B cell (primary cell): ENCODE measurements around the gene FOXN3. TPM values are rescaled to one million over a fixed set of nuclear protein-coding genes. Genes with fewer than 3 reads are reported as not detected.
A peak's percentile ranks its signal among the peaks of the same experiment; 100 is the strongest.

Experiments
- ATAC-seq: fragments of 200-7000 bp; cut with Tn5 transposase; one replicate; pipeline ENCODE4 v1.10.0; 2021; ENCODE audit warnings: low read depth, mild to moderate bottlenecking, moderate number of reproducible peaks, moderate library complexity
- CTCF ChIA-PET: fragments of 350-600 bp; sonication (Branson Sonifier 250); formaldehyde crosslinking; loops from one replicate; lab custom pipeline; 2021; ENCODE audit warnings: antibody characterized with exemption, inconsistent platforms; lab: Charles Lee
- POLR2A ChIA-PET: fragments of 350-600 bp; sonication (Branson Sonifier 250); formaldehyde crosslinking; loops from one replicate; lab custom pipeline; 2021; ENCODE audit warnings: antibody characterized with exemption; lab: Charles Lee
- DNase-seq: peaks from one replicate; pipeline ENCODE4 v3.0.0; 2013
- H2AFZ ChIP-seq: 2 replicates; pipeline ENCODE4 v1.6.1; 2012; ENCODE audit warnings: mild to moderate bottlenecking, low read depth, low read length; ENCODE audit not compliant: insufficient read depth, poor library complexity, severe bottlenecking
- H3K27ac ChIP-seq, 2 donors: 1 replicate in 1 of 2; 2 replicates in 1 of 2; pipeline ENCODE4 v1.5.1; 2012 to 2013; ENCODE audit warnings: low read length in 2 of 2, mild to moderate bottlenecking in 2 of 2, moderate library complexity in 1 of 2
- H3K27me3 ChIP-seq, 4 experiments: fragments of 200-600 bp in 1 of 4; sonication (generic) in 1 of 4; replicated peaks in 1 of 4; 1 replicate in 2 of 4; 2 replicates in 2 of 4; pipeline versions ENCODE4 v1.6.1 to v1.7.0; 2013 to 2016; ENCODE audit warnings: low read length in 3 of 4, mild to moderate bottlenecking in 2 of 4, mixed read lengths in 1 of 4, moderate library complexity in 1 of 4; ENCODE audit not compliant: insufficient read depth in 4 of 4, control insufficient read depth in 3 of 4; ENCODE audit errors: control extremely low read depth in 1 of 4
- H3K36me3 ChIP-seq, 2 experiments: replicated peaks in 1 of 2; 1 replicate in 1 of 2; 2 replicates in 1 of 2; pipeline versions ENCODE4 v1.6.1 to v1.7.1; 2013; ENCODE audit warnings: low read length in 1 of 2; ENCODE audit not compliant: insufficient read depth in 2 of 2, control insufficient read depth in 1 of 2; ENCODE audit errors: control extremely low read depth in 1 of 2, extremely low read depth in 1 of 2
- H3K4me1 ChIP-seq, 2 donors: fragments of 200-600 bp in 1 of 2; sonication (generic) in 1 of 2; 1 replicate in 1 of 2; 2 replicates in 1 of 2; pipeline versions ENCODE4 v1.5.1 to v1.6.1; 2013 to 2017; ENCODE audit warnings: low read length in 2 of 2; ENCODE audit not compliant: control insufficient read depth in 2 of 2, insufficient read depth in 2 of 2
- H3K4me2 ChIP-seq: replicated peaks from 2 replicates; pipeline ENCODE3; 2012; ENCODE audit warnings: mild to moderate bottlenecking, low read depth, low read length; ENCODE audit not compliant: poor library complexity, severe bottlenecking
- H3K4me3 ChIP-seq, 5 experiments: fragments of 200-600 bp in 1 of 5; sonication (generic) in 1 of 5; 1 replicate in 3 of 5; 2 replicates in 2 of 5; pipeline versions ENCODE4 v1.5.1 to v1.7.0; 2011 to 2016; ENCODE audit warnings: low read length in 4 of 5, mild to moderate bottlenecking in 4 of 5, low read depth in 2 of 5, control low read depth in 1 of 5, moderate library complexity in 1 of 5; ENCODE audit not compliant: insufficient read depth in 1 of 5; ENCODE audit errors: control extremely low read depth in 1 of 5, extremely low read depth in 1 of 5
- H3K79me2 ChIP-seq: fragments of 200-600 bp; sonication (generic); one replicate; pipeline ENCODE4 v1.6.0; 2016; ENCODE audit warnings: low read length; ENCODE audit not compliant: control insufficient read depth, insufficient read depth
- H3K9ac ChIP-seq: fragments of 200-600 bp; sonication (generic); 2 replicates; pipeline ENCODE4 v1.6.1; 2017; ENCODE audit warnings: mild to moderate bottlenecking, low read length, moderate library complexity
- H3K9me3 ChIP-seq, 3 donors: one replicate each; pipeline versions ENCODE4 v1.6.1 to v1.7.1; 2013; ENCODE audit warnings: low read length in 2 of 3; ENCODE audit not compliant: control insufficient read depth in 2 of 3, insufficient read depth in 1 of 3; ENCODE audit errors: control extremely low read depth in 1 of 3
- H4K20me1 ChIP-seq: 2 replicates; pipeline ENCODE4 v1.6.0; 2012; ENCODE audit warnings: mild to moderate bottlenecking, low read length; ENCODE audit not compliant: insufficient read depth, control insufficient read depth, poor library complexity, severe bottlenecking
- H3K27ac Mint-ChIP-seq: one replicate; pipeline ENCODE4 v1.8.0; 2021; ENCODE audit warnings: mixed read lengths
- H3K27me3 Mint-ChIP-seq: one replicate; pipeline ENCODE4 v1.8.0; 2021; ENCODE audit warnings: mixed read lengths
- H3K4me1 Mint-ChIP-seq: one replicate; pipeline ENCODE4 v1.8.0; 2021; ENCODE audit warnings: mixed read lengths
- H3K4me3 Mint-ChIP-seq: one replicate; pipeline ENCODE4 v1.8.0; 2021; ENCODE audit warnings: mixed read lengths
- H3K9me3 Mint-ChIP-seq: one replicate; pipeline ENCODE4 v1.8.0; 2022; ENCODE audit warnings: mixed read lengths; ENCODE audit not compliant: insufficient read depth
- EZH2 ChIP-seq: IDR thresholded peaks from 2 replicates; pipeline ENCODE4 v1.6.1; 2012; ENCODE audit warnings: borderline replicate concordance, low read depth, mild to moderate bottlenecking, moderate library complexity, low read length; ENCODE audit not compliant: insufficient read depth, poor library complexity, severe bottlenecking
- WGBS: methylation state at CpG from one replicate; pipeline ENCODE4 v1.1.5; 2013; ENCODE audit warnings: missing lambda C conversion rate; ENCODE audit not compliant: insufficient coverage; 5-methylcytosine and 5-hydroxymethylcytosine counted together
- intact Hi-C: fragments of 100-400 bp; cut with micrococcal nuclease; formaldehyde crosslinking; loops from one replicate; pipeline ENCODE4 v1.10.0; 2022
- polyA plus RNA-seq: library from polyadenylated mRNA; depleted of rRNA; stranded (reverse); fragments of >200 nt; gene quantifications from 2 replicates; pipeline ENCODE4 v1.2.3, GENCODE V29; 2012
- total RNA-seq, 2 donors: library from RNA; stranded (reverse); fragments of 120-200 nt in 1 of 2; gene quantifications; 1 replicate in 1 of 2; 2 replicates in 1 of 2; pipeline versions ENCODE4 v1.2.3 to v1.2.4, GENCODE V29; 2013 to 2022
- TF ChIP-seq, protein P1 (sequence below): fragments of 200-600 bp; IDR thresholded peaks from one replicate; pipeline ENCODE4 v1.8.0; 2022; ENCODE audit warnings: antibody characterized with exemption, mild to moderate bottlenecking

The FOXN3 gene
- total and polyA plus RNA-seq, 2 donors (not counting 1 experiment from before 2014, with no cell fraction given), result 80.6 to 98.2 TPM

DNA sequence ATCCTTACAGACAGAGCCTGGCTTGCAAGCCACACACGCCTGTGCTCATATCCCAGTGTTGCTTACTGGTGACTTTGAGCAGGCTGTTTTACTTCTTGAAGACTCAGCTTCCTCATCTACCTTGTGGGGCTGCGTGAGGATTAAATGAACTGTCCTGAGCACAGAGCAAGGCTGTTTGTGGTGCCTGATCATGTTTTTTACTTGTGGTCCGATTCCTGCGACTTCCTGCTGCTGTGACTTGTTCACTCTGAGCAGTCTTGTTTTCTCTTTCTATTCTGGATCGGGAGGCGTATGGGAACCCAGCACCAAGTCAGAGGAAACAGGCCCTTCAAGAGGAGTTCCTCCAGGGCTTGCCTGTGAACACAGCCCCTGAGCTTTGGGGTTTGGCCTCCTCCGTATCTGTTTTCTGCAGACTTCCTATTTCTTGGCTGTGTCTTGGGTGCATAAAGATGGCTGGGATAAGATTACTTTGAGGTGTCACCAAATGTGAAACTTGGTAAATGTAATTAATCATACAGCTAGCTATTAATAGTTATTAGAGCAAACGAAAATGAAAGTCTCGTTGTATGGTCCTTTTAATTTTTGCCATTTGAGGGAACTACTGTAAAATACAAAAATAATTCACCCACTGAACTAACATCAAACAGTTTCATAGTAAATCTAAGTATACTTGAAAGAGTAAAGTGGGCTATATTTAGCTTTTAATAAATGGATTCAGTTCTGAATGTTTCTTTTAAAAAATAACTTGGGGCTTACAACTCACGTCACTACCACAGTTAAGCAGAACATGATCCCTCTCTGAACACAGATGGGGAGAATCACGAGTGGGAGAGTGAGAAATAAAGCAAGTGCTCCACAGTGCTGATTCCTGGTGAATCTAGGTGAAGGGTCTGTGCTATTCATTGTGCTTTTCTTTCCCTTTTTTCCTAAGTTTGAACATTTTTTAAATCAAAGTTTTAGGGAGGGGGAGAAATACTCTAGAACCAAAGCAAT is 251.5 kb downstream of the FOXN3 start:
- peak overlapping the region; percentile 67 for H2AFZ ChIP-seq

More for the DNA sequence above, 251.5 kb downstream of the FOXN3 start:
- WGBS, result 5% methylated on average over 5 of the region's 11 CpGs
- ChIA-PET CTCF (interaction anchor here (1.2 to 2.9 kb wide), 5 partner anchors 11 to 750 kb away, joined by 3 to 27 read pairs (median 3); no protein-coding TSS in a partner anchor), POLR2A (interaction anchor here (0.5 kb wide), 2 partner anchors 164 to 231 kb away, joined by 4 to 5 read pairs; no protein-coding TSS in a partner anchor)
- ATAC-seq (peak; percentile 58), DNase-seq (peak; percentile 57)
- intact Hi-C loops, result no loop called here
- Mint-ChIP-seq H3K4me1 (peaks cover 36% of the 10 kb centered on the region), H3K27me3 (no peaks in the 10 kb centered on the region), H3K9me3 (peaks cover 10% of the 10 kb centered on the region), H3K4me3 (peak overlapping the region; percentile 88), H3K27ac (peak overlapping the region; percentile 87)
- no peaks in the 10 kb centered on the region for H4K20me1 ChIP-seq
- TF ChIP-seq, protein P1, sequence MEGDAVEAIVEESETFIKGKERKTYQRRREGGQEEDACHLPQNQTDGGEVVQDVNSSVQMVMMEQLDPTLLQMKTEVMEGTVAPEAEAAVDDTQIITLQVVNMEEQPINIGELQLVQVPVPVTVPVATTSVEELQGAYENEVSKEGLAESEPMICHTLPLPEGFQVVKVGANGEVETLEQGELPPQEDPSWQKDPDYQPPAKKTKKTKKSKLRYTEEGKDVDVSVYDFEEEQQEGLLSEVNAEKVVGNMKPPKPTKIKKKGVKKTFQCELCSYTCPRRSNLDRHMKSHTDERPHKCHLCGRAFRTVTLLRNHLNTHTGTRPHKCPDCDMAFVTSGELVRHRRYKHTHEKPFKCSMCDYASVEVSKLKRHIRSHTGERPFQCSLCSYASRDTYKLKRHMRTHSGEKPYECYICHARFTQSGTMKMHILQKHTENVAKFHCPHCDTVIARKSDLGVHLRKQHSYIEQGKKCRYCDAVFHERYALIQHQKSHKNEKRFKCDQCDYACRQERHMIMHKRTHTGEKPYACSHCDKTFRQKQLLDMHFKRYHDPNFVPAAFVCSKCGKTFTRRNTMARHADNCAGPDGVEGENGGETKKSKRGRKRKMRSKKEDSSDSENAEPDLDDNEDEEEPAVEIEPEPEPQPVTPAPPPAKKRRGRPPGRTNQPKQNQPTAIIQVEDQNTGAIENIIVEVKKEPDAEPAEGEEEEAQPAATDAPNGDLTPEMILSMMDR, result no peak
- TF ChIP-seq EZH2, result no peak
- H3K79me2 ChIP-seq, result peaks cover 19% of the 10 kb centered on the region
- H3K9me3 ChIP-seq, result peaks cover 0 to 8% (median 7%) of the 10 kb centered on the region in 3 donors
- H3K4me2 ChIP-seq, result peak overlapping the region; percentile 80
- H3K9ac ChIP-seq, result peak overlapping the region; percentile 65
- H3K27me3 ChIP-seq, result no peaks in the 10 kb centered on the region
- peaks cover 23 to 25% of the 10 kb centered on the region in 2 donors for H3K4me1 ChIP-seq
- H3K36me3 ChIP-seq, result peaks cover 2 to 23% of the 10 kb centered on the region in 2 experiments
- peak overlapping the region; percentile 61 to 72 for H3K27ac ChIP-seq
- peak overlapping the region; percentile 25 to 65 (median 44) for H3K4me3 ChIP-seq
